NCI-H510A treated with DMSO at 0.1 percent for 48 hours (cell line): Measurements from ENCODE around the gene FASTKD3.
A peak's percentile ranks its signal among the peaks of the same experiment; 100 is the strongest.

Experiments
- DNase-seq: peaks from one replicate; lab custom pipeline; 2025; lab: John Stamatoyannopoulos, UW

FASTKD3 gene

GRCh38 chr5:7849681-7850394, 19.0 kb downstream of the FASTKD3 start:
- DNase-seq, result peak; percentile 32

GRCh38 chr5:7848296-7848695, 20.5 kb downstream of the FASTKD3 start:
- DNase-seq, result no peak

DNA sequence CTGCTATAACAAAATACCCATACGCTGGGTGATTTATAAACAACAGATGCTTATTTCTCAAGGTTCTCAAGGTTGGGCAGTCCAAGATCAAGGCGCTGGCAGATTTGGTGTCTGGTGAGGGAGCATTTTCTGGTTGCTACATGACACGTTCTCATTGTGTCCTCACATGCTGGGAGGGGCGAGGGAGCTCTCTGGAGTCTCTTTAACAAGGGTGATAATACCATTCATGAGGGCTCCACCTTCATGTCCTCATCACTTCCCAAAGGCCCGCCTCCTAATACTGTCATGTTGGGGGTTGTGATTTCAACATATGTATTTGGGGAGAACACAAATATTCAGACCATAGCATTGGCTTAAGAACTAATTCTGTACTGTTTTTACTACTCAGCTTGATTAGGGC, 22.5 kb downstream of the FASTKD3 start:
- no peak for DNase-seq

- no peak for DNase-seq
Observed at GRCh38 chr5:7845557-7845956, 23.3 kb downstream of the FASTKD3 start.

- DNase-seq, result no peak
Observed at GRCh38 chr5:7844901-7845300, 23.9 kb downstream of the FASTKD3 start.

DNA sequence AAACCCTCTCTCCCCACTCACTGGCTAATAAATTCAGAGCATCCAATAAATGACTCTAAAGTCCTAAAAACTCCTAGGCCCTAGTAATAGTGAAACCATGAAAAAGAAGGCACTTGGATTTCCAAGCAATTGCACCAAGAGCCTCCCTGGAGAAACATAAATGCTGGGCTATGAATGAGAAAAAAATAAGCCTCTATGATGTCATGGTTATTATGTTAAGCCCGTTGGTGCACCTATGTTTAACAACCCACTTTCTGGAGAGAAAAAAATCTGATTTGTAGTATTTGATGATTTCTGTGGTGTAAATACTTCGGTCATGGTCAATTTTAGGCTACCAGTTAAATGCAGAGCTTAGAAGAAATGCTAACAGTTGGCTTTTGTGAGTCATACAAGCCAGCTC, 26.3 kb downstream of the FASTKD3 start:
- no peak for DNase-seq

- no peak for DNase-seq
Observed at GRCh38 chr5:7837403-7837802, 31.4 kb downstream of the FASTKD3 start.

DNA sequence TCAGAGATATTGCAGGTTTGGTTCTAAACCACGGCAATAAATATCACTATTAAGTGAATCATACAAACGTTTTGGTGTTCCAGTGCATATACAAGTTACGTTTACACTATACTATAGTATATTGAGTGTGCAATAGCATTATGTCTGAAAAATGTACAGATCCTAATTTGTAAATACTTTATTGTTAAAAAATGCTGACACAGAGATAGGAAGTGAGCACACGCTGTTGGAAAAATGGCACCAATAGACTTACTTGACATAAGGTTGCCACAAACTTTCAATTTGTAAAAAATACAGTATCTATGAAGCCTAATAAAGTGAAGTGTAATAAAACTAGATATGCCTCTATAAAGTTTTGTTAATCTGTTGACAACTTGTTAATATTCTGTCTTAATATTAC, 33.8 kb downstream of the FASTKD3 start:
- DNase-seq, result no peak

- DNase-seq, result no peak
Observed at GRCh38 chr5:7828269-7828668, 40.6 kb downstream of the FASTKD3 start.

DNA sequence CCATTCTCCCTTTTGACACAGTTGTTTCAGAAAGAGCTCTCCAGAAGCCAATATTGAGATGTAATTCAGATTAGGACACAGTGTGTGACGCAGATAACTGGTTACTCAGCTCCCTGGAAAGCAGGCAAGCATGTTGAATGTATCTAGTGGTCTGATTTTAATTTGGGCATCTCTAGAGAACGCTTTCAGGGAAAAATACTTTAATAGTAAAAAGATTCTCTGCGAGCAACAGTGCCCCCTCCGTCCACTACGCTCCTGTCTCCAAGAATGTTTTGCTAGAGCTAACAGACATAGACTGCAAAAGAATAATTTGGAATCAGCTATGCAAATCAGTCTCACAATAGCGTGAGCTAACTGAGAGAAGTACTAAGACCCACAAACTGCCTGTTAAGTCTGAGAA, 41.2 kb downstream of the FASTKD3 start:
- DNase-seq, result no peak

GRCh38 chr5:7825630-7826029, 43.2 kb downstream of the FASTKD3 start:
- no peak for DNase-seq

GRCh38 chr5:7824995-7825394, 43.8 kb downstream of the FASTKD3 start:
- DNase-seq, result no peak

GRCh38 chr5:7823594-7823993, 45.2 kb downstream of the FASTKD3 start:
- DNase-seq, result no peak

DNA sequence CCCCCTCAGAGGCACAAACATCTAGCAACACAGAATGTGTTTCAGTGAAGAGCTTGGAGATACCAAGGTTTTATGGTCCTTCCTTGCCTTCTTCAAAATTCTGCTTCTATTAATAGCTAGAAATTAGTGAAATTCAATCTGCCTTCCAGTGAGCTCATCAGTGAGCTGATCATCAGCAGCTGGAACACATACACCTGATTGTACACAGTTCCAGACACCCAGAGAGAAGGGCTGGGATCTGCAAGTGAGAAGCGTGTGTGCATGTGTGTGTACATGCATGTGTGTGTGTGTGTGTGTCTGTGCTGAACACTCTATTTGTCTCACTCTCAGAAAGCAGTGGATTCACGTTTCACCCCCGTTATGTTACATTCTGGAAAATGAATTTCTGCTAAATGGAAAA, 46.4 kb downstream of the FASTKD3 start:
- DNase-seq, result no peak

GRCh38 chr5:7816535-7816901, 52.3 kb downstream of the FASTKD3 start:
- no peak for DNase-seq

DNA sequence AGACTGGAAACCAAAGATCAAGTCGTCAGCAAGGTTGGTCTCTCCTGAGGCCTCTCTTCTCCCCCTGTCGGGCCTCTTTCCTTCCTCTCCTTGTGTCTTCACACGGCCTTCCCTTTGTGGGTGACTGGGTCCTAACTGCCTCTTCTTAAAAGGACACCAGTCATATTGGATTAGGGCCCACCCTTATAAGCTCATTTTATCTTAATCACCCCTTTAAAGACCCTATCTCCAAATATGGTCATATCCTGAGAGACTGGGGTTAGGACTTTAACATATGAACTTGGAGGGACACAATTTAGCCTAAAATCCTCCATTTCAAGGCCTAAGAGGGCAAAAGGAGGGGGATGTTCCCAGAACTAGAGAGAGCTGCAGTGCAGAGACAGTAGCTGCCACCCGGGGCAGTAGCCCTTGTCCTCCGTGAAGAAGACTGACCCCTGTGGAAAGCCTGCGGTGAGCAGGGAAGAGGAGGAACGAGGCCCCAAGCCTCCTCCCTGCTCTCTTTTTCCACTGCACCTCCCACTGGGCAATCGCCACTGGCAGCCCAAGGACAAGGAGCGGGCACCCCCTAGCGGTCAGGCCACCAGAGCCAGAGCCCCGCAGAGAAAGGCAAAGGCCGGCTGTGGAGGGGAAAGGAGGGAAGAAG, 52.8 kb downstream of the FASTKD3 start:
- peak; percentile 69 for DNase-seq

DNA sequence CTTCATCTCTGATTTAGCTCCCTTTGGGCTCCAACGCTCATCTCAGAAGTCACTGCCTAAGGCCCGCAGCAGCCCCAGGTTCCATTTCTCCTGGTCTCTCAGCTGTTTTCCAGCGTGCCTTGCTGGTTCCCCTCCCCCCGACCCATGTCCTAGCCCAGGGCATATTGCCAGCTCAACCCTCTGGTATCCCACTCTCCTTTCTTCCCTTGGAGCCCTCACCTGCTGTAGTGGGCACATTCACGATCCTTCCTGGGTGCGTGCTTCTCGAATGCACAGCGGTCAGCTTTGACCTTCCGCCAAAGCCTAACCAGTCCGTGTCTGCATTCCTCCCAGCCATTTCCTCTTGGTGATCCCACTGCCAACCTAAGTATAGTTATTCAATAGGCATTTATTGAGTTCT, 54.0 kb downstream of the FASTKD3 start:
- no peak for DNase-seq

- no peak for DNase-seq
Observed at GRCh38 chr5:7813576-7813975, 55.3 kb downstream of the FASTKD3 start.

- DNase-seq, result no peak
Observed at GRCh38 chr5:7813007-7813406, 55.8 kb downstream of the FASTKD3 start.

DNA sequence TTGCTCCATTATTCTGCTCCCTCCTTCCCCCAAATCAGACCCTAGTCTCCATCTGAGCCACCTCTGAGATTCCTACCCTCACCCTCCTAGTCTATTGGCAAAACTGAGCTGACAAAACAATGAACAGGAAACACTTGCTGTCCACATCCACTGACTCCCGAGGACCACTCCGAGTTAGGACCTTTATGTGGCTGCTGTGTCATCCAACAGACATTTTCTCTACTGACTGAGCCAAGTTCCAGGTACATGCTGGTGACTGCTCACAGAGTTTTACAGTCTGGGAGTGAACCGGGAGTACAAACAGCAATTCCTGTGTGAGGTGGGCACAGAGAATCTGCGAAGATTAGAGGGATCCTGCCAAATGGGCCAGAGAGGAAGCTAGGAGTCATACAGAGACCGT, 57.1 kb downstream of the FASTKD3 start:
- no peak for DNase-seq
